ENCODE results near the gene CFAP20DC. TPM values are rescaled to one million over a fixed set of nuclear protein-coding genes. Genes with fewer than 3 reads are reported as not detected.
"Not testable (repeated sequence)": the region's sequence is repeated elsewhere in the genome, so short reads cannot be mapped to it uniquely, and the experiment has no call there.

The CFAP20DC gene
- total RNA-seq, 2 experiments from 2014 or later, result 0.99 to 2.0 TPM

DNA sequence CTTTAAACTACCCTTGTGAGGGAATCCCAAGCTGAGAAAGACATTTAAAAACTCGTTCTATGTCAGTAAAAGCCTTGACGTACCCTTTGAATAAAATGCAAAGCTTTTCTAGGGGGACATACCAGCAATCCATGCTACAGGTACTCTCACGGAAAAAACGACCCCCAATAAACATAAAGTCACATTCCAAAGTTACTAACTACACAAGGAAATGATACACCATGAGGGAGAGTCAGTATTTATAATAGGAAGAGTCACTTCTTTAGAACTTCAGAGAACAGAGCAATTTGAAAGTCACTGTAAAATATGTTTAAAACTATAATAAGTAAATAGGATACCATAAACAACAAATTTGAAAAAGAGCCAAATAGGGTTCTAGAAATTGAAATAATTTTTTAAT, 63.2 kb downstream of the CFAP20DC start:
- Mint-ChIP-seq H3K4me3 (no peak overlapping the region), H3K27me3 (peaks cover 18% of the 10 kb centered on the region), H3K36me3 (ENCODE audit: low read depth) (no peaks in the 10 kb centered on the region), H3K9me3 (no peaks in the 10 kb centered on the region), H3K4me1 (no peaks in the 10 kb centered on the region), H3K27ac (no peak overlapping the region)
- DNase-seq, result no peak
- CTCF ChIA-PET, result interaction anchor here (1.3 kb wide), 1 partner anchor 14 kb away, joined by 3 read pairs; no protein-coding TSS in a partner anchor
- POLR2A ChIA-PET, result no interaction called here

DNA sequence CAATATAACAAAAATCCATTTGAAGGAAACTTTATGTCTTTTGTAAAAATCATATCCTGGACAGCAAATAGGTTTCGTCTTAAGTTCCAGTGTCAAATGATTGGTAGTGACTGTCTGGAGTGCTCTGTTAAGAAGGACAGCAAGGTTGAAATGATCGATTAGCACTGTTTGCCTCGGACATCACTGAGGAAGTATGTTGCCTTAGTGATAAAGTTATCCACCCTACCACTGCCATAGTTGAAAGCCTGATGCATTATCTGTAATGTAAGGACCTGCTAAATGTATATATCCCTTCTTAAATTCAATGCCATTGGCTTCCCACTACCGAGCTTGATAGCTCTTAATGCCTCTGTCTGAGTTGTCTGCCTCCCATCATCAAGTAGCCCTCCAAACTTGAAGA, 70.0 kb downstream of the CFAP20DC start:
- H3K4me1 Mint-ChIP-seq, result no peaks in the 10 kb centered on the region
- ChIA-PET POLR2A (no interaction called here), CTCF (no interaction called here)
- DNase-seq, result no peak
- no peak overlapping the region for H3K4me3 Mint-ChIP-seq
- H3K27me3 Mint-ChIP-seq, result peaks cover 2% of the 10 kb centered on the region
- no peaks in the 10 kb centered on the region for H3K36me3 Mint-ChIP-seq (ENCODE audit: low read depth)
- no peaks in the 10 kb centered on the region for H3K9me3 Mint-ChIP-seq
- H3K27ac Mint-ChIP-seq, result no peak overlapping the region

DNA sequence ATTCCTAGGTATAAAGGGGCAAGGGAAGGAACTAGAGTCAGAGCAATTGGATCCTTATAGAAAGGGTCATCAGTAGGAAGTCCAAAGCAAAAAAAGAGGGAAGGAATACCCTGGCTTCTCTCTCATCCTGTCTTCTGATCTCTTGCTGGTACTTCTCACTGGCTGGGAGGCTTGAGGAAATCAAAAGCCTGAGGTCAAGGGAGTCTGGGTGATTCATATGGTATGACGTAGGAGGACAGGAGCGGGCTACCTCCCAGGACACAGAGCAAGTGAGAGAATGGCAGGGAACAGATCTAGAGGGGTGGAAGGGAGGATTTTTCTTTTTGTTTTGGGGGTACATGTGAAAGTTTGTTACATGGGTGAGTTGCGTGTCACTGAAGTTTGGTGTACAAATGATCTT, 76.0 kb downstream of the CFAP20DC start:
- ChIA-PET POLR2A (no interaction called here), CTCF (no interaction called here)
- H3K4me3 Mint-ChIP-seq, result no peak overlapping the region
- no peaks in the 10 kb centered on the region for H3K9me3 Mint-ChIP-seq
- H3K27me3 Mint-ChIP-seq, result peaks cover 12% of the 10 kb centered on the region
- H3K36me3 Mint-ChIP-seq (ENCODE audit: low read depth), result no peaks in the 10 kb centered on the region
- no peaks in the 10 kb centered on the region for H3K4me1 Mint-ChIP-seq
- DNase-seq, result no peak
- no peak overlapping the region for H3K27ac Mint-ChIP-seq

DNA sequence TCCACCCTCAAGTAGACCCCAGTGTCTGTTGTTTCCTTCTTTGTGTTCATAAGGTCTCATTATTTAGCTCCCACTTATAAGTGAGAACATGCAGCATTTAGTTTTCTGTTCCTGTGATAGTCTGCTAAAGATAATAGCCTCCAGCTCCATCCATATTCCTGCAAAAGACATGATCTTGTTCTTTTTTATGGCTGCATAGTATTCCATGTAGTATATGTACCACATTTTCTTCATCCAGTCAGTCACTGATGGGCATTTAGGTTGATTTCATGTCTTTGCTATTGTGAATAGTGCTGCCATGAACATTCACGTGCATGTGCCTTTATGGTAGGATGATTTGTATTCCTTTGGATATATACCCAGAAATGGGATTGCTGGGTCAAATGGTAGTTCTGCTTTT, 82.0 kb downstream of the CFAP20DC start:
- H3K4me1 Mint-ChIP-seq; H3K4me3 Mint-ChIP-seq; POLR2A ChIA-PET; H3K36me3 Mint-ChIP-seq (ENCODE audit: low read depth); H3K27ac Mint-ChIP-seq; DNase-seq; H3K27me3 Mint-ChIP-seq; CTCF ChIA-PET; H3K9me3 Mint-ChIP-seq: not testable (repeated sequence)

DNA sequence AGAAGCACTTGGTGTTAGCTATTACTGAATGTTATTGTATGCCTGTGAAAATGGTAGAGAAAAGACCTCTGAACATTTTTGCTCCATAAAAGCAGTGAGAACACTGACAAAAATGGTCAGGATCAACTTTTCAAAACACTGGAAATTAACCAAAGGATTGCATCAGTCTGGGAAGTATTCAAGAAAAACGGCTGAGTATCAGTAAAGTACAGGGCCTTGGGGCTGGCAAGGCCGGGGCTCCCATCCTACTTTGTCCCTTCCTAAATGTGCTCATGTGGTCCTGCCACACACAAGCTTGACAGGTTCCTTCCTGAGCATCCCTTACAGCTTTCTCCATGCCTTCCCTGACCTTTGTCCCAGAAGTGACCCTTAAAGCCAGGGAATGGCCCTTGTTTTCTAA, 84.0 kb downstream of the CFAP20DC start:
- no peak overlapping the region for H3K27ac Mint-ChIP-seq
- peaks cover 2% of the 10 kb centered on the region for H3K27me3 Mint-ChIP-seq
- H3K4me1 Mint-ChIP-seq, result no peaks in the 10 kb centered on the region
- no peaks in the 10 kb centered on the region for H3K36me3 Mint-ChIP-seq (ENCODE audit: low read depth)
- H3K9me3 Mint-ChIP-seq, result peaks cover 4% of the 10 kb centered on the region
- ChIA-PET POLR2A (no interaction called here), CTCF (no interaction called here)
- H3K4me3 Mint-ChIP-seq, result no peak overlapping the region
- DNase-seq, result no peak

DNA sequence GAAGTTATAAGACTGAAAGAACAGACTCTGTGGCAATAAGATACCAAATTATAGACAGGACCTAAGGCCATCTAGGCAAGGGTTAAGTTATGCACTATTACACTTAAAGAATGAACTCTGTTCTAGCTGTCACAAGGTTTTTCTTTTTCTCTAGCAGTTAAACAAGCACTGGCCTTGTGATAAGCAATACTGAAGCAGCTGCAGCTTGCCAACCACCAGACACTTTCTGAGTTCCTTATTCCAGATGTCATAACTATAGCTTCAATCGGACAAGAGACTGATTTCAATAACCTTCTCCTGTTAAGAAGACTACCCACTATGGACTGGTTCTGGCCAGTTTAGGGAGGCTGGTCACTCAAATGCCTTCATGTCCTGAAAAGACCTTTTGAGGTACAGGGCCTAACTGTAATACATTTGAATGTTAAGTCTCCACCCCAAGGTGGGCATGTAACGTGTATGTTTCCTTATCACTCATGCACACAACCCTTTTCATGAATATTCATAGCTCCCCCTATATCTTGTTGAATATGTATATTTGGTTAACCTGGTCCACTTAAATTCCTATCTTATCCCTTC, 85.8 kb downstream of the CFAP20DC start:
- no peaks in the 10 kb centered on the region for H3K27me3 Mint-ChIP-seq
- no peak overlapping the region for H3K27ac Mint-ChIP-seq
- DNase-seq, result no peak
- POLR2A ChIA-PET, result no interaction called here
- CTCF ChIA-PET, result no interaction called here
- H3K36me3 Mint-ChIP-seq (ENCODE audit: low read depth), result no peaks in the 10 kb centered on the region
- no peak overlapping the region for H3K4me3 Mint-ChIP-seq
- peaks cover 4% of the 10 kb centered on the region for H3K9me3 Mint-ChIP-seq
- H3K4me1 Mint-ChIP-seq, result no peaks in the 10 kb centered on the region

DNA sequence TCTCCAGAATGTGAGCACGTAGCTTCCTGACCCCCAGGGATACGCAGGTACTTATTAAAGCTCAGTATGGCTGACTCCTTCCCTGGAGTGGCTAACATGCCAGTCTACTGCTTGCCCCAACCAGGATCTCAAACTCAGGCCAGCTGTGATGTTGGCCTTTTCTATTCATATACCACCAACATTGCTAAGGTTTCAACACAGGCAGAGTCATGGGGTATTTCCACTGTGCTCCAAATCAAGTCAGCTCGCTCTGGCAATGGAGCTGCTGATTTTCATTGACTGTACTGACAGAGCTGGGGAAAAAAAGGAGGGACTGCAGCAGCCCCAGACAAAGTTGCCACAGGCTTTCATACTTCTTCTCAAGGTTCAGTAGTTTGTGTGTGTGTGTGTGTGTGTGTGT, 87.0 kb downstream of the CFAP20DC start:
- H3K27ac Mint-ChIP-seq, result no peak overlapping the region
- no peaks in the 10 kb centered on the region for H3K36me3 Mint-ChIP-seq (ENCODE audit: low read depth)
- H3K4me1 Mint-ChIP-seq, result no peaks in the 10 kb centered on the region
- DNase-seq, result no peak
- no peak overlapping the region for H3K4me3 Mint-ChIP-seq
- POLR2A ChIA-PET, result no interaction called here
- no peaks in the 10 kb centered on the region for H3K27me3 Mint-ChIP-seq
- CTCF ChIA-PET, result interaction anchor here (0.8 kb wide), 1 partner anchor 502 kb away, joined by 3 read pairs; no protein-coding TSS in a partner anchor
- no peaks in the 10 kb centered on the region for H3K9me3 Mint-ChIP-seq

DNA sequence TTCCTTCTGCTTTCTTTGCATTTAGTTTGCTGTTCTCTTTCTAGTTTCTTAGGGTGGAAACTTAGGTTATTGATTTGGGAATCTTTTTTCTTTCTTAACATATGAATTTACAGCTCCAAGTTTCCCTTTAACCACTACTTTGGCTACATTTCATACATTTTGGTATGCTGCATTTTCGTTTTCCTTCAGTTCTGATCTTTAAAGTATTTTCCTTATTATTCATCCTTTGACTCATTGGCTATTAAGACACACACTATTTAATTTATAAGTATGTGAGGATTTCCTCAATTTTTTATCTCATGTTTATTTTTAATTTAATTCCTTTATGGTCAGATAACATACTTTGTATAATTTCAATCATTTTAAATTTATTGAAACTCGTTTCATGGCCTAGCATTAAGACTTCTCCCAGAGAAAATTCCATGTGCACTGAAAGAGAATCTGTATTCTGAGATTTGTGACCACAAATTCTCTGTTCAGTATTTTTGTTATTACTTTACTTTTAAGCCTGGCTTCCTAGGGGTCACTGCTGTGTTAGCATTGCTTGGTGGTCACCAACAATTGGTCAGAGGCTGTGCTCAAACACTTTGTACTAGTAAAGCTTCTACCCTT, 87.7 kb downstream of the CFAP20DC start:
- H3K36me3 Mint-ChIP-seq (ENCODE audit: low read depth), result no peaks in the 10 kb centered on the region
- H3K4me1 Mint-ChIP-seq, result no peaks in the 10 kb centered on the region
- H3K9me3 Mint-ChIP-seq, result no peaks in the 10 kb centered on the region
- no peak overlapping the region for H3K4me3 Mint-ChIP-seq
- peaks cover 2% of the 10 kb centered on the region for H3K27me3 Mint-ChIP-seq
- no peak for DNase-seq
- ChIA-PET POLR2A (no interaction called here), CTCF (interaction anchor here (0.8 kb wide), 1 partner anchor 501 kb away, joined by 3 read pairs; no protein-coding TSS in a partner anchor)
- no peak overlapping the region for H3K27ac Mint-ChIP-seq

DNA sequence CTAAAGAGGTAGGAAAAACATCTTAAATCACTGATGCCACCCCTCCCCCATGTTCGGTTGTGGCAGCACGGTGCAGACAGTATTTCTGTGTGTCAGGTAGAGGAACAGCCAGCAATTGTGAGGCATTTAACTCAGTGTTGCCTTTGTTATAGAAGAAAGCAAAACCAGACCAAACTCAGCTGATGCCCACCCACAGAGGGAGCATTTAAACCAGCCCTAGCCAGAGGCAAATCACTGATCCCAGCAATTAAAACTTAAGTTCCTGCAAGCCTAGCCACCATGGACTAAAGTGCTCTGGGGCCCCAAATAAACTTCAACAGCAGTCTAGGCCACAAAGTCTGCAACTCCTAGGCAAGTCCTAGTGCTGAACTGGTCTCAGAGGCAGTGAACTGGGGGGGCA, 94.5 kb downstream of the CFAP20DC start:
- peaks cover 2% of the 10 kb centered on the region for H3K27me3 Mint-ChIP-seq
- no peak overlapping the region for H3K4me3 Mint-ChIP-seq
- ChIA-PET CTCF (no interaction called here), POLR2A (interaction anchor here (0.6 kb wide), 1 partner anchor 182 kb away, joined by 3 read pairs; no protein-coding TSS in a partner anchor)
- H3K27ac Mint-ChIP-seq, result no peak overlapping the region
- no peak for DNase-seq
- no peaks in the 10 kb centered on the region for H3K9me3 Mint-ChIP-seq
- no peaks in the 10 kb centered on the region for H3K36me3 Mint-ChIP-seq (ENCODE audit: low read depth)
- no peaks in the 10 kb centered on the region for H3K4me1 Mint-ChIP-seq

DNA sequence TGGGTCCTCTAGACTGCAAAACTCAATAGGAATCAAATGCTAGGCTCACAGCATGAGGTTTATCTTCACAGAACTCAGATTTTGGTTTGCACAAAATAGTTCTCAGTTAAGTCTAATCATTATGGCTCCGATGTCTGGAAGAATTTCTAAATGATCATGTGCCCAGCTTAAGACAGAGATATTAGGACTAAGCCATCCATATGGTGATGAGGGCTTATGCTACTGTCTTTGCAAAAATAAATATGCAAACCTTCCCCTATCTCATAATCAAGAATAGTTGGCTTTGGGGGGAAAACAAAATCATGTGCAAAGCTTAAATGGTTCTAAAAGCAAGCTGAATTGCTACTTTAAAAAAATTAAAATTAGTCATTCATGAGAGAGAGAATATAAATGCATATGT, 96.5 kb downstream of the CFAP20DC start:
- Mint-ChIP-seq H3K9me3 (no peaks in the 10 kb centered on the region), H3K27ac (no peak overlapping the region), H3K4me1 (no peaks in the 10 kb centered on the region), H3K4me3 (no peak overlapping the region), H3K36me3 (ENCODE audit: low read depth) (no peaks in the 10 kb centered on the region), H3K27me3 (peaks cover 2% of the 10 kb centered on the region)
- CTCF ChIA-PET, result no interaction called here
- DNase-seq, result no peak
- POLR2A ChIA-PET, result no interaction called here

DNA sequence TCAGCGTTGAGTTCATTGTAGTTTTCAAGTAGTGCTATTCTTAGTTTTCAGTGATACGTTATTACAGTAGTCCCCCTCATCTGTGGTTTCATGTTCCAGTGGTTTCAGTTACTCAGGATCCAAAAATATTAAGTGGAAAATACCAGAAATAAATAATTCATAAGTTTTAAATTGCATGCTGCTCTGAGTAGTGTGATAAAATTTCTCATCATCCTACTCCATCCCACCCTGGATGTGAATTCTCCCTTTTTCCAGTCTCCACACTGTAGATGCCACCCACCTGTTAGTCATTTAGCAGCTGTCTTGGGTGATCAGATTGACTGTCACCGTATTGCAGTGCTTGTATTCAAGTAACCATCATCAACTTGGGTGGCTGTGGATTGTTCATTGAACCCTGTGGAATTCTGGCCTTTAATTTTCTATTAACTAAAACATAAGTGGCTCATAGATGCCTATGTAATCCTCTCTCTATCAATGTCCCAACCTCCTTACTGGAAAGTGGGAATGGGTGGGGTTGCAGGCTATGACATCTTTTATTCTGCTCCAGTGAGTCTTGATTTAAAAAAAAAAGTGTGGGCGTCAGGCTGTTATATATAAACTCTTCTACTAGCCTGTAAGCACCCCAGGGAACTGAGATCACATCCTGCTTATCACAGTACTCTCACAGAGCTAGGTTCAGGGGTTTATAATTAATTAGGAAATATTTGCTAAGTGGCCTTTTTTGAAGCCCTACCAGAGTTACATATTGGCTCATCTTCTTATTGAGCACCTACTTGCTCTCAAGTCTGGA, 97.5 kb downstream of the CFAP20DC start:
- Mint-ChIP-seq H3K4me3 (no peak overlapping the region), H3K36me3 (ENCODE audit: low read depth) (no peaks in the 10 kb centered on the region), H3K4me1 (no peaks in the 10 kb centered on the region), H3K9me3 (no peaks in the 10 kb centered on the region), H3K27me3 (no peaks in the 10 kb centered on the region), H3K27ac (no peak overlapping the region)
- CTCF ChIA-PET, result no interaction called here
- POLR2A ChIA-PET, result no interaction called here
- DNase-seq, result no peak

DNA sequence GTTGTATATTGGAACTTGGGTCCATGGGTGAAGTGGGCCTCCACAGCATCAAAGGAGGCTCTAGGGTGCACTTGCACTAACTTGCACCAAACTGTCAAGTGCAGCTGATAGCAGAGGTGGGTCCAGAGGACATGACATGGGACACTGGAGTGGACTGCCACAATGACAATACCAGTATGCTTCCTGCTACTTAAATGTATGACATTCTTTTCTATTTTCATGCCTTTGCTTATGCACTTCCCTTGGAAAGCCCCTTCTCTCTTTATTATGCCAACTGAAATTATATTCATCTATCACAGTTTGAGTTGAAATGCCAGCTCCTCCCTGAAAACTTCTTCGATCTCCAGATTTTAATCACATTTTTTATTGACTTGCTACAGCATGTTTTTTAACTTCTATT, 101.8 kb downstream of the CFAP20DC start:
- no peak overlapping the region for H3K27ac Mint-ChIP-seq
- no peak for DNase-seq
- H3K36me3 Mint-ChIP-seq (ENCODE audit: low read depth), result no peaks in the 10 kb centered on the region
- ChIA-PET CTCF (no interaction called here), POLR2A (no interaction called here)
- no peaks in the 10 kb centered on the region for H3K4me1 Mint-ChIP-seq
- no peak overlapping the region for H3K4me3 Mint-ChIP-seq
- H3K9me3 Mint-ChIP-seq, result no peaks in the 10 kb centered on the region
- no peaks in the 10 kb centered on the region for H3K27me3 Mint-ChIP-seq

DNA sequence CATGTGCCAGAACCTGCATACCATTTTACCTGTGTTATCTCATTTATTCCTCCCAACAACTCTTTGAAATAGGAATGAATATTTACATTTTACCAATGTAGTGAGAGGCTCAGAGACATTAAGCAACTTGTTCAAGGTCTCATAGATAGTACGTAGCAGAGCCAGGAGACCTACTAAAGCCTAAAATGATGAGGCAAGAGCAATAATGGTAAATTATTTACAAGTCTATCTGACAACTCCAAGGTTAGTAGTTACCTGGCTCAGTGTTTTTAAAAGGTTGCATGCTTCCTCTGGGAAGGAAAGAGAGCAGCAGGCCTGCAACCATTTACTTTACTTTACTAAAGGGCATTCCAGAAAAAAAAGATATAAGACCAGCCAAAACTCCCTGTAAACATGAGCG, 103.0 kb downstream of the CFAP20DC start:
- Mint-ChIP-seq H3K4me1 (no peaks in the 10 kb centered on the region), H3K36me3 (ENCODE audit: low read depth) (no peaks in the 10 kb centered on the region), H3K9me3 (no peaks in the 10 kb centered on the region), H3K27me3 (no peaks in the 10 kb centered on the region), H3K4me3 (no peak overlapping the region), H3K27ac (no peak overlapping the region)
- DNase-seq, result no peak
- ChIA-PET POLR2A (no interaction called here), CTCF (no interaction called here)

DNA sequence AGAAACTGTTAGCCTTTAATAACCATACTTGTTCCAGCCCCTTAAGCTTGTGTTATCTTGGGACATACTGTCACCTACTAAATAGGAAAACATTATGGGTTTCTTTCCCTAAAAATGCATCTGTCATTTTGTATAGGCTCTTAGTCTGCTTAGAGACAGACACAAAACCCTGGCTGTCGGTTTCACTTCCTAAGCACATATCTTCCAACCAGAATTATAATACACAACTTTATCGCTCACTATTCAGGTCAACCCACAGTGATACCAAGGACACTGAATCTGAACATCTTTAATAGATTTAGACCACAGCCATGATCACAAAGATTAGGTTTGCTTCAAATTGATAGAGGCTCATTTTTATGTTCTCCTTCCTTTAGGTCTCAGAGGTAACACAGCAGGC, 111.8 kb downstream of the CFAP20DC start:
- H3K9me3 Mint-ChIP-seq, result no peaks in the 10 kb centered on the region
- ChIA-PET POLR2A (no interaction called here), CTCF (no interaction called here)
- H3K36me3 Mint-ChIP-seq (ENCODE audit: low read depth), result no peaks in the 10 kb centered on the region
- no peak for DNase-seq
- H3K4me3 Mint-ChIP-seq, result no peak overlapping the region
- no peaks in the 10 kb centered on the region for H3K4me1 Mint-ChIP-seq
- no peaks in the 10 kb centered on the region for H3K27me3 Mint-ChIP-seq
- no peak overlapping the region for H3K27ac Mint-ChIP-seq

Measured in activated CD4-positive, alpha-beta T cell treated with anti-CD3 and anti-CD28 coated beads, Interleukin-2, amount 10 ng/mL, durations not matched to agents 7 days and 5 days (primary cell).